Endodermal cell (in vitro differentiated cells): ENCODE measurements around the gene GATD1. TPM values are rescaled to one million over a fixed set of nuclear protein-coding genes. Genes with fewer than 3 reads are reported as not detected.

Experiments used
- DNase-seq: peaks from one replicate; pipeline ENCODE4 v3.0.0-alpha.2; 2017
- H3K27ac ChIP-seq: 2 replicates; pipeline ENCODE4 v1.5.1; 2013; ENCODE audit warnings: mild to moderate bottlenecking, low read depth, low read length, moderate library complexity
- H3K27me3 ChIP-seq: 2 replicates; pipeline ENCODE4 v1.6.1; 2013; ENCODE audit warnings: mild to moderate bottlenecking, low read length, moderate library complexity; ENCODE audit not compliant: insufficient read depth, control insufficient read depth, poor library complexity, severe bottlenecking
- H3K36me3 ChIP-seq: 2 replicates; pipeline ENCODE4 v1.7.0; 2013; ENCODE audit warnings: mild to moderate bottlenecking, low read length, moderate library complexity; ENCODE audit not compliant: control insufficient read depth, insufficient read depth
- H3K4me1 ChIP-seq: one replicate; pipeline ENCODE4 v1.7.0; 2013; ENCODE audit warnings: low read length; ENCODE audit not compliant: control insufficient read depth, insufficient read depth
- H3K4me3 ChIP-seq: 2 replicates; pipeline ENCODE4 v1.5.1; 2013; ENCODE audit warnings: mild to moderate bottlenecking, low read length, moderate library complexity
- H3K9ac ChIP-seq: 2 replicates; pipeline ENCODE4 v1.6.1; 2013; ENCODE audit warnings: mild to moderate bottlenecking, low read length, moderate library complexity; ENCODE audit not compliant: poor library complexity, severe bottlenecking; ENCODE audit errors: extremely low read depth
- H3K9me3 ChIP-seq: 2 replicates; pipeline ENCODE4 v1.6.1; 2013; ENCODE audit warnings: mild to moderate bottlenecking, low read length, moderate library complexity; ENCODE audit not compliant: control insufficient read depth
- H3K27ac Mint-ChIP-seq: 2 replicates; pipeline ENCODE4 v1.8.0; 2020; ENCODE audit warnings: mixed read lengths
- H3K27me3 Mint-ChIP-seq: 2 replicates; pipeline ENCODE4 v1.8.0; 2021; ENCODE audit warnings: mild to moderate bottlenecking, mixed read lengths; ENCODE audit not compliant: insufficient read depth
- H3K36me3 Mint-ChIP-seq: 2 replicates; pipeline ENCODE4 v1.8.0; 2020; ENCODE audit warnings: low read depth, mixed read lengths
- H3K4me1 Mint-ChIP-seq: 2 replicates; pipeline ENCODE4 v1.8.0; 2020; ENCODE audit warnings: mixed read lengths
- H3K4me3 Mint-ChIP-seq: 2 replicates; pipeline ENCODE4 v1.8.0; 2020; ENCODE audit warnings: mild to moderate bottlenecking, moderate library complexity, mixed read lengths
- H3K9me3 Mint-ChIP-seq: 2 replicates; pipeline ENCODE4 v1.8.0; 2020; ENCODE audit warnings: mild to moderate bottlenecking, mixed read lengths
- CTCF ChIP-seq: fragments of 200-600 bp; sonication (generic); conservative IDR thresholded peaks from 2 replicates; pipeline ENCODE4 v1.5.0; 2021; ENCODE audit warnings: antibody characterized with exemption, mild to moderate bottlenecking
- WGBS, 2 experiments: methylation state at CpG; one replicate each; pipeline versions ENCODE4 v1.1.5 to v1.1.7; 2013; ENCODE audit warnings: missing lambda C conversion rate in 2 of 2, mixed read lengths in 1 of 2; ENCODE audit not compliant: insufficient coverage in 1 of 2, insufficient read length in 1 of 2; 5-methylcytosine and 5-hydroxymethylcytosine counted together
- total RNA-seq, 2 donors: library from RNA; stranded (reverse); fragmentation: NEBNext Ultra II Directional in 1 of 2; extraction: Animal tissue kit (Norgen Biotek cat#: 25700) in 1 of 2; gene quantifications; 2 replicates in 1 of 2; 3 replicates in 1 of 2; pipeline ENCODE4 v1.2.1, GENCODE V29; 2021

The GATD1 gene
- total RNA-seq, 2 donors from 2014 or later, result 57.2 to 63.2 TPM

GRCh38 chr11:778976-779954 is 2.0 kb upstream of the GATD1 start:
- Histone ChIP-seq H3K9ac (no peak overlapping the region), H3K9me3 (no peaks in the 10 kb centered on the region), H3K4me3 (no peak overlapping the region), H3K4me1 (peaks cover 8% of the 10 kb centered on the region), H3K36me3 (peaks cover 10% of the 10 kb centered on the region), H3K27ac (no peak overlapping the region), H3K27me3 (no peaks in the 10 kb centered on the region)
- peak; percentile 45 for DNase-seq
- Mint-ChIP-seq H3K4me1 (peaks cover 14% of the 10 kb centered on the region), H3K4me3 (peak overlapping the region; percentile 75), H3K27ac (no peak overlapping the region), H3K27me3 (no peaks in the 10 kb centered on the region), H3K36me3 (peaks cover 14% of the 10 kb centered on the region), H3K9me3 (no peaks in the 10 kb centered on the region)
- TF ChIP-seq CTCF, result no peak
- WGBS, 2 experiments, result 95 to 96% methylated on average over 8 to 23 of the region's 23 CpGs

GRCh38 chr11:776561-777287 is 563 bp downstream of the GATD1 start:
- H3K36me3 Mint-ChIP-seq, result peaks cover 11% of the 10 kb centered on the region
- peak overlapping the region; percentile 58 for H3K27ac Mint-ChIP-seq
- H3K4me3 Mint-ChIP-seq, result peak overlapping the region; percentile 75
- Histone ChIP-seq H3K36me3 (peaks cover 21% of the 10 kb centered on the region), H3K4me1 (peaks cover 8% of the 10 kb centered on the region), H3K4me3 (peak overlapping the region; percentile 87), H3K27me3 (no peaks in the 10 kb centered on the region), H3K27ac (peak overlapping the region; percentile 76), H3K9me3 (no peaks in the 10 kb centered on the region), H3K9ac (peak overlapping the region; percentile 63)
- TF ChIP-seq CTCF, result no peak
- no peaks in the 10 kb centered on the region for H3K27me3 Mint-ChIP-seq
- H3K9me3 Mint-ChIP-seq, result no peaks in the 10 kb centered on the region
- peak; percentile 91 for DNase-seq
- WGBS, 2 experiments, result 0% methylated on average over 13 to 47 of the region's 65 CpGs
- H3K4me1 Mint-ChIP-seq, result peaks cover 8% of the 10 kb centered on the region

GRCh38 chr11:776263-776560 is 1.1 kb downstream of the GATD1 start:
- H3K4me3 Mint-ChIP-seq, result peak overlapping the region; percentile 75
- peaks cover 8% of the 10 kb centered on the region for H3K4me1 ChIP-seq
- H3K4me3 ChIP-seq, result peak overlapping the region; percentile 85
- H3K36me3 Mint-ChIP-seq, result peaks cover 11% of the 10 kb centered on the region
- no peaks in the 10 kb centered on the region for H3K27me3 Mint-ChIP-seq
- peaks cover 8% of the 10 kb centered on the region for H3K4me1 Mint-ChIP-seq
- no peaks in the 10 kb centered on the region for H3K9me3 ChIP-seq
- no peak for DNase-seq
- peak overlapping the region; percentile 58 for H3K27ac Mint-ChIP-seq
- no peaks in the 10 kb centered on the region for H3K9me3 Mint-ChIP-seq
- H3K27ac ChIP-seq, result no peak overlapping the region
- H3K27me3 ChIP-seq, result no peaks in the 10 kb centered on the region
- TF ChIP-seq CTCF, result no peak
- H3K36me3 ChIP-seq, result peaks cover 26% of the 10 kb centered on the region
- WGBS, 2 experiments, result 33 to 75% methylated on average over 2 to 11 of the region's 11 CpGs
- H3K9ac ChIP-seq, result peak overlapping the region; percentile 63
